SW480 (cell line): ENCODE results near the gene CCNE1.
"Not testable (repeated sequence)": the region's sequence is repeated elsewhere in the genome, so short reads cannot be mapped to it uniquely, and the experiment has no call there.

Experiments
- DNase-seq: peaks from one replicate; pipeline ENCODE4 v3.0.0-alpha.2; 2016; ENCODE audit warnings: low spot score

CCNE1 gene

DNA sequence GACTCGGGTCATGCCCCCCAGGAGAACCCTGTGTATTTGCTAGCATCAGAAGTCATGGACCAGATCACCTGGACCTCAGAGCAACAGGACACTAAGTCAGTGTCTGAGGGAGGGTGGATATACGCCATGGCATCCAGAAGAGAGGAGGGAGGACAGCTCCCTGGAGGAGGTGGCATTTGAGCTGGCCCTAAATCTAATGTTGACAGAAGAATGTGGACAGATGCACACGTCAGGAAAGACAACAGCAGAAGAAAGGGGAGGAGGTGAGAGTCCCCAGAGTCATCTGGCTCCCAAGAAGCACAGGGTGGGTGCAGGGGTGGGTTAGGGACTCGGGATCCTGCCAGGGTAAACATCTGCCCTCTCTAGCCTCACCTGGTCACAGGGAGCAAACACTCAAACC is 24.5 kb upstream of the CCNE1 start:
- DNase-seq = no peak

DNA sequence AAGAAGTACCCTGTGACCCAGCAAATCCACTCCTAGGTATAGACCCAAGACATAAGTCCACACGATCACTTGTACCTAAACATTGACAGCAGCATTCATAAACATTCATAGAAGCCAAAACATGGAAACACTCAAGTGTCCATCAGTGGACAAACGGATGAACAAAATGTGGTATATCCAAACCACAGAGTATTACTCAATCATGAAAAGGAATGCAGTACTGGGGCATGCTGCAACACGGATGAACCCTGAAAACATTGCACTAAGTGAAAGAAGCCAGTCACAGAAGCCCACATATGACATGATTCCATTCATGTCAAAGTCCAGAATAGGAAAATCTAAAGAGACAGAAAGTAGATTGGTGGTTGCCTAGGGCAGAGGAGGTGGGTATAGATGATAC is 22.8 kb upstream of the CCNE1 start:
- DNase-seq = no peak

DNA sequence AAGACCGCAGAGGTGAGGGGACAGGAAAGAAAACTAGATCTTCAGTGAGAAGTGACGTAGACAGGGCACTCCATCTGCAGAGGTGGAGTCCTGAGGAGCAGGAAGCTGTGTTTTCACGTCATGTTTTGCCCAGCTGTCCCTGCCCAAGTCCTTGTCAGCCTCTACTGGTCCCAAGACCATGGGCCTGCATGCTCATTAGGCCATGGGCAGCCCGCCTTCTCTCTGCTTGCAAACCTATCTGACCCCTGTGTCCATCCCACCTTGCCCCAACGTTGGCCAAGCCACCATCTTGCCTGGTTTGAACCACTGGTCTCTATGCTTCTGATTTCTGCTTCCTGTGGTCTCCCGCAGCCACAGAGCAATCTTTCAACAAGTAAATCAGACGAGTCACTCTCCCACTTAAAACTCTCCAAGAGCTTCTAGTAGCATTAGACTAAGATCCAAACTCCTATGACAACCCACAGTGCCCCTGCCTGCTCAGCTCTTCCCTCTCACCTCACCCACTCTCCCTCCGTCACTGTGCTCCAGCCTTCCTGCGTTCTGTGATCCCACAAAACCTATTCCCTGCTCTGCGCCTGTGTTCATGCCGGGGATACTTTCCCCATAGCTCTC is 18.6 kb upstream of the CCNE1 start:
- no peak for DNase-seq

DNA sequence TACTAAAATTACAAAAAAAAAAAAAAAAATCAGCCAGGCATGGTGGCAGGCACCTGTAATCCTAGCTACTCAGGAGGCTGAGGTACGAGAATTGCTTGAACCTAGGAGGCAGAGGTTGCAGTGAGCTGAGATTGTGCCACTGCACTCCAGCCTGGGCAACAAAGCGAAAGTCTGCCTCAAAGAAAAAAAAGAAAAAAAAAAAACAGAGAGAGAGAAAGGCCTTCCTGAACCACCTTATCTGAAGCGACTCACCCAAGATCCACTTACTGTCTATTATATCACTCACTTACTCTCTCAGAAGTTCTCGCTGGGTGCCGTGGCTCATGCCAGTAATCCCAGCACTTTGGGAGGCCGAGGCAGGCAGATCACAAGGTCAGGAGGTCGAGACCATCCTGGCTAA is 17.3 kb upstream of the CCNE1 start:
- DNase-seq = not testable (repeated sequence)

DNA sequence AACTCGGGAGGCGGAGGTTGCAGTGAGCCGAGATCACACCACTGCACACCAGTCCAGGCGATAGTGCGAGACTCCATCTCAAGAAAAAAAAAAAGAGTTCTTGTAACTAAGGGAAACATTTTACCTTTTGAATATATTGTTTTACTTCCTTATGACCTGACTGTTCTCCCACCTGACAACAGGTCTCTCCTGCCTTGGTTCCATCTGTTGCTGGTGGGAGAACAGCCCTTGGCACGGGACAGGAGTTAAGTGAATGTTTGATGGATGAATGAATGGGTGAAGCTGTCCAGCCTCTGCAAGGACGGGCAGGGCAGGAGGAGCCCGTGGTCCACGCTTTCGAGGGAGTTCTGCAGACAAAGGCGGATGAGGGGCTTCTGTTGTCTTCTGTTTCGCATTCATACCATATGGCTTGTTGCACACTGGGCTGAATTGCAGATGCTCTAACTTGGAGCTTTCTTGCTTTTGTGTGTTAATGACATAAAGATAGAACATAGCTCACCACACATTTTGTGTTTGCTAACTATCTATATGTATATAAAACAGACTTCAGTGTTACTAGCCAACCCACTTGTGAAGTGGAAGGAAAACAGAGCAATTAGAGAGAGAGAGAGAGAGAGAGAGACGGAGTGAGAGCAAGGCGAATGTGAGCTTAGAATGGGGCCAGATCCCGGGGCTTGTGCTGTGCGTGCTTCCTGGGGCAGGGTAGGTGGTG is 16.2 kb upstream of the CCNE1 start:
- no peak for DNase-seq

DNA sequence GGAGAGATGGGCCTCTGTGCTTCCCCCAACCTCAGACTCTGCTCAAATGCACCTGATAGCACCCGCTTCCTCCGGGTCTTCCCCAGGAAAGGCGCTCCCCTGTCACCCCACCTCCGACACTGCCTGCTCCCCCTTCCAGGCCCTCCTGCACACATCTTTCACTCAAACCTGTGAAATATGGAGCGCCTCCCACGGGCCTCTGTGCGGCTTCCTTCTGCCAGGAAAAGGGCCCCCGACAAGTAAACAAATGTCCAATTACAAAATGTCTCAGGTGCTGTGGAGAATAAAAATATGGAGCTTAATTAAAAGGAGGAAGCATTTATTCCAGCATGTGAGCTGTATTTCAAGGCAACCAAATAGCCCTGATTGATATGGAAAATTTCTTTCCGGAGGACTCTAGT is 15.6 kb upstream of the CCNE1 start:
- no peak for DNase-seq

DNA sequence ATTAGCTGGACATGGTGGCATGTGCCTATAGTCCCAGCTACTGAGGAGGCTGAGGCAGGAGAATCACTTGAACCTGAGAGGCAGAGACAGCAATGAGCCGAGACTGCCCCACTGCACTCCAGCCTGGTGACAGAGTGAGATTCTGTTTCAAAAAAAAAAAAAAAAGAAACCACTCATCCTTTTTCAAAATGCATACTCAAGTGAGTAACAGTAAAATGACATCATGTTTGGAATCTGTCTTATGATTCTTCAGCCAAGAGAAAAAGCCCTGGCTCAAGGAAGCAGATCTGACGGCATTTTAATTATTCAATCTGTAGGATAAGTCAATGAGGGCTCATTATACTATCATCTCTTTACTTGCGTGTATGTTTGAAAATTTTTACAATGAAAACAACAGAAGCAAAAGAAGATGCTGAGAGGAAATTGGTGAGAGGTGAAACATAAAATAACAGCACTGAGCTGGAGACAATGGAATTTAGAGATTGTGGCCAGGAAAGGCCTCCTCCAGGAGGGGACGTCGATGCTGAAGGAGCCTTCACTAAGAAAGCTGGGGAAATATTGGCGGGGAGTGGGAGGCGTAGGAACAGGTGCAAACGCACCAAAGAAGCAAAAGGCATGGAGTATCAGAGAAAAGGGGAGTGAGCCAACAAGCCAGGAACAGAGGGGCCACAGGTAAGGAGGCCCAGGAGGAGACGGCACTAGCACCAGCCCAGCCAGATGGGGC is 12.9 kb upstream of the CCNE1 start:
- DNase-seq = no peak

DNA sequence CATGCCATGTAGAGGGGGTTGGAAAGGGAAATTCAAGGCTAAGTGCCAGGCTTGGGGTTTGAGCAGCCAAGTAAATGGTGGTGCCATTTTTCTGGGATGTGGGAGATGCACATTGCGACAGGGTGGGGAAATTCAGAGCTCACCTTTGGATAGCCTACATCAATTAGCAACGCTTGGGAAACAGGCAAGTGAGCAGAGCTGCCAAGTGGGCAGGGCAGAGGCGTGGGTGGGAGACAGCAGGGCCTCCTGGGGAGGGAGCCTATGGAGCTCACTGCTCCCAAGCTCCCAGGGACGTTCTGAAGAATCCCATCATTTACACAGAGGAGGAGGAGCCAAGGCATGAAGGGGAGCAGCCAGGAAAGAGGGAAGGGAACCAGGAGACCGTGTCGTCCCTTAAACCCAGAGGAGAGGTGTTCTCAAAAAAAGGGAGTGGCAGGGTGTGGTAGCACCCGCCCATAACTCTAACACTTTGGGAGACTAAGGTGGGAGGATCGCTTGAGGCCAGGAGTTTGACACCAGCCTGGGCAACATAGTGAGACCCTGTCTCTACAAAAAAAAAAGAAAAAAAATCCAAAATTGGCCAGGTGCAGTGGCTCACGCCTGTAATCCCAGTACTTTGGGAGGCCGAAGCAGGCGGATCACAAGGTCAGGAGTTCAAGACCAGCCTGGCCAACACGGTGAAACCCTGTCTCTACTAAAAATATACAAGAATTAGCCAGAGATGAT is 11.5 kb upstream of the CCNE1 start:
- no peak for DNase-seq

DNA sequence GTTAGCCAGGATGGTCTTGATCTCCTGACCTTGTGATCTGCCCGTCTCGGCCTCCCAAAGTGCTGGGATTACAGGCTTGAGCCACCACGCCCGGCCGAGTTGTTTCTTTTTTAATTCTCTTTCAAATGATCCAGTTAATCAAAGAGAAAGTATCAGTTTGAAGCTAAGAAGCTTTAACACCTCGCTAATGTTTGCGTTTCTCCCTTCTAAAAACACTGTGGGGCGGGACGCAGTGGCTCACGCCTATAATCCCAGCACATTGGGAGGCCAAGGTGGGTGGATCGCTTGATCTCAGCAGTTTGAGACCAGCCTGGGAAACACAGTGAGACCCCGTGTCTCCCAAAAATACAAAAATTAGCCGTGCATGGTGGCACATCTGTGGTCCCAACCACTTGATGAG is 7.8 kb upstream of the CCNE1 start:
- not testable (repeated sequence) for DNase-seq

DNA sequence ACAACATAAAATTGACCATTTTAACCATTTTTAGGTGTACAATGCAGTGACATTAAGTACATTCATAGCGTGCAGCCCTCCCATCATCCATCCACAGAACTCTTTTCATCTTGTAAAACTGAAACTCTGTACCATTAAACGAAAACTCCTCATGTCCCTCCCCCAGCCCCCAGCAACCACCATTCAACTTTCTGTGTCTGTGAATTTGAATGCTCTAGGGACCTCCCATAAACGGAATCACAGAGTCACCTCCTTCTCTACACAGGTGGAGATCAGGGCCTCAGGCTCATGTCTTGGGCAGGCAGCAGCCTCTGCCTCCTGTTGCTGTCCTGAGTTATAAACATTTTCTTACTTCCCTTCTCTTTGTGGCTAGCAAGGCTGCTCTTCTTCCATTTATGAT is 7.3 kb upstream of the CCNE1 start:
- no peak for DNase-seq

DNA sequence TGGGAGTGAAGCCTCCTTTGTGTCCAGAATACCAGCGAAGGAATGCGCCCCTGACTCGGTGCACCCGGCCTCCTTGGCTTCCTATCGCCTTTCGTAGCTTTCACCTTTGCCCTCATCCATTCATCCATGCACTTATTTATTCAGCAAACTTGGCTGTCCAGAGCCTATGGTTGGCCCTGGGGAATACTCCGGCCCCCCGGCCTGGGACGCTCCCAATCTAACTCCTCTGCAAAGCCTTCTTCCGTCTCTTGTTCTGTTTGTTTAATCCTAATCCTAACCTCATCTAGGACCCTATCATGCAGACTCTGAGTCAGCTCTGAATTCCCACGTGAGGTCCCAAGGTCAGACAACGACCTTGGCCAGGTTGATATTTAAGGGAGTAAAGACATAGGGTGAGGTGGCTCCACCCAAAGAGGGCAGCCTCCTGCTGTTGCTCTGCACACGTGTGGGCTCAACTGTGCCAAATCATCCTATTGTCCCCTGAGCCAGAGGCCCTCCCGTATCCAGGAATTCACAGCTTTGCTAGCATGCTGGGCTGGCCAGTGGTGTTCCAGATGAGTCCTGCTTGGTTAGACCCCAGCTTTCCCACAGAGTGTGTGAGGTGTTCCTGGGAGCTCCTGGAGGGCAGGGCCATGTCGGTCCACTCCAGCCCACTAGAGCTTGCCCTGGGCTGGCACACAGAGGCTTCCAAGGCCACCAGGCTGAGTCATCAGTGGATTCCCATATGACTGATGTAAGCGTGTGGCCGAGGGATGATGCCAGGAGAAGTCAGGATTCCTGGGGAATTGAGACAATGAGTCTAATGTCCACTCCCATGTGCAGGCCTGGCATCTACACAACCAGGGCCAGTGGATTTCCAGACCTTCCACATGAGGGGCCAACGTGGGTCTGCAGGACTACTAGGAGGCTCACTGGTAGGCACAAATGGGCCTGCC is 6.5 kb upstream of the CCNE1 start:
- DNase-seq = peak; percentile 42

DNA sequence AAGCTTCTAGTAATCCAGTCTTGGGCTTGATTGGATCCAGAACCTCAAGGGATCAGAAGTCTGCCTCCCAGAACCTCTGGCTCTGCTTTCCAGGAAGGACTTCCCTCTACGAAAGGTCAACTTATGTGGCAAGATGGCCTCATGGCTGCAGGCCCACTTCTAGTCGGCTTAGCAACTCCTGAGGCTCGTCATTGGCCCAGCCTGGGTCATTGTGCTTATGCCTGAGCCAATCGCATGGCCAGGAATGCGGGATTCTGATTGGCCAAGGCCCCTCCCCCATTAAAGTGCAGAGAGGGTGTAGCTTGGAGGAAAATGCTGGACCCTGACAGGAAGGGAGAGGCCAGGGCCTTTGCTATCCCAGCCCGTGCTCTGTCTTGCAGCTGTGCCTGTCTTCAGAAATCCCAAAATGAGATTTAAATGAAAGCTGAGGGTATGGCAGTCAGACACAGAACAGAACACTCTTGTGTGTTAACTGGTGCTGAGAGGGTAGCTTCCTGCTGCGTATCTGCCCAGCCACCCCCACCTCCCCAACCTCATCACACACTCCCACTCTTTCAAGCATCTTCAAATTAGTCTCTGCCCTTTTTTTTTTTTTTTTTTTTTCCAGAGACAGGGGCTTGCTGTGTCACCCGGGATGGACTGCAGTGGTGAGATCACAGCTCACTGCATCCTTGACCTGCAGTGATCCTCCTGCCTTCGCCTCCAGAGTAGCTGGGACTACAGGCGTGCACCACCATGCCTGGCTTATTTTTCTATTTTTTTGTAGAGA is 5.5 kb upstream of the CCNE1 start:
- DNase-seq = no peak

DNA sequence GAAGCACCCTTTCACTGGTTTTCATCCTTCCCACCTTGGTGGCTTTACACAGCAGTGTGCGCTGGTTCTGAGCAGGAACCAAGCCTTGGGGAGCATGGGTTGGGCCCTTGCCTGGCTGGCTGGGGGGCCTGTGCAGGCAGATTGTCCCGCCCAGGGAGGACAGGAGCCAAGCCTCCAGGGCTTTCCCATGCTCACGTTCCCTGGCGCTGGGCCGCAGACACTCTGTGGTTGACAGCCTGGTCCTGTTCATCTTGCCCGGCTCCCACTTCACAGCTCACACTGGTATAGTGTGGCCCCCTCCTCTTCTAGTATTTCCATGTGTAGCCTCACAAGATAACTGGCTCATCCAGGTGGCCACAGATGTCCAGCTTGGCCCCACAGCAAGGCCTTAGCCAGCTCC is 4.6 kb upstream of the CCNE1 start:
- no peak for DNase-seq

DNA sequence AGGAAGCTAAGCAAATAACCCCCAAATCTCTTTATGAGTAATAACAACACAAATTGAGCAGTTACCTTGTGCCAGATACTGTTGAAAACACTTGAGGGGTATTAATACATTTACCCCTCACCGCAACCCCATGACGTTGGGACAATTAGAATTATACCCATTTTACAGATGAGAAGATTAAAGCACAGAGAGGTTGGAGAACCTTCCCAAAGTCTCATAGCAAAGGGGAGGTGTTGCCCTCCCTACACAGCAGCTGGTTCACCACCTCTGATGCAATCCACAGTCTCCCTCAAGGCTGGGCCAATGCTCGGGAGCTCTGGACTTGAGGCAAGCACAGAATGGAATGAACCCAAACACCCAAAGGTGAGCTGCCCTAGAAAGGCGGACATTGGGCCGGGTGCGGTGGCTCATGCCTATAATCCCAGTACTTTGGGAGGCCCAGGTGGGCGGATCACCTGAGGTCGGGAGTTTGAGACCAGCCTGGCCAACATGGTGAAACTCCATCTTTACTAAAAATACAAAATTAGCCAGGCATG is 3.9 kb upstream of the CCNE1 start:
- DNase-seq = no peak

DNA sequence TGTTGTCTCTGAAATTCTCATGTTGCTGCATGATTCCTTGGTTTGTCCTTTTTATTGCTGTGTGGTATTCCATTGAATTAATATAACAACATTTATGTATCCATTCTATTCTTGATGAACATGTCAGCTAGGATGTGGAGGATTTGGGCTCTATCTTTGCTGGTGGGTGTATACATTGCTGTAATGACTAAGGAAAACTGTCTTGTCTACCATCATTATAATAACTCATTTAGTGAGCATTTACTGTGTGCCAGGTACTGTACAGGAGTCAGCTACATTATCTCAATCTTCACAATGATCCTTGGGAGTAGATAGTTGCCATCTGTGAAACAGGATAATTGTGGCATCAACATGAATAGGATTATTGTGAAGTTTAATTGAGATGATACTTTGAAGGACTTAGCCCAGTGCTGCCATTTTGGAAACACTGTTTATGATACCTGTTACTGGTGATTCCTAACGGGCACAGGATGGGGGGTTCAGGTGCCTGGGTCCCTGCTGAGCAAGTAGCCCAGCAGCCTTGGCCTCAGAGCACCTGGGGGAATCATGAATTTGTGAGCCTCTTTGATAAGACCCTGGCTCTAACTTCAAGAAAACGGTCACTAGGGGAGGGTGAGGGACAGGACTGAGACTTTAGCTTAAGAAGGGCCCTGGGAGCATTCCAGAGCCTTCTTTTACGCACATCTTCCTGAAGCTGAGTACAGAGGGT is 1.8 kb upstream of the CCNE1 start:
- DNase-seq = no peak

DNA sequence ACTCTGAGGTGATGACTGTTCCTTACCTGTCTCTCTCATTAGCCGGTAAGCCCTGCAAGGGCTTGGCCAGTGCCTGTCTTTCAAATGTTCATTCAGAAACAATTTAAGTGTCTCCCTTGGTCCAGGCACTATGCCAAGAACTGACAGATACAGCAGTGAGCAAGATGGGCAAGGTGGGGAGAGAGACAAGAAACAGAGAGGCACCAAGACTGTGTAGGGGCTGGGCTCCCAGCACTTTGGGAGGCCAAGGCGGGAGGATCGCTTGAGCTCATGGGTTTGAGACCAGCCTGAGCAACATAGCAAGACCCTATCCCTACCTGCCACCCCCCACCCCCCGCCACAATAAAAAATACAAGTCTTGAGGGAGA is 1.3 kb upstream of the CCNE1 start:
- no peak for DNase-seq

DNA sequence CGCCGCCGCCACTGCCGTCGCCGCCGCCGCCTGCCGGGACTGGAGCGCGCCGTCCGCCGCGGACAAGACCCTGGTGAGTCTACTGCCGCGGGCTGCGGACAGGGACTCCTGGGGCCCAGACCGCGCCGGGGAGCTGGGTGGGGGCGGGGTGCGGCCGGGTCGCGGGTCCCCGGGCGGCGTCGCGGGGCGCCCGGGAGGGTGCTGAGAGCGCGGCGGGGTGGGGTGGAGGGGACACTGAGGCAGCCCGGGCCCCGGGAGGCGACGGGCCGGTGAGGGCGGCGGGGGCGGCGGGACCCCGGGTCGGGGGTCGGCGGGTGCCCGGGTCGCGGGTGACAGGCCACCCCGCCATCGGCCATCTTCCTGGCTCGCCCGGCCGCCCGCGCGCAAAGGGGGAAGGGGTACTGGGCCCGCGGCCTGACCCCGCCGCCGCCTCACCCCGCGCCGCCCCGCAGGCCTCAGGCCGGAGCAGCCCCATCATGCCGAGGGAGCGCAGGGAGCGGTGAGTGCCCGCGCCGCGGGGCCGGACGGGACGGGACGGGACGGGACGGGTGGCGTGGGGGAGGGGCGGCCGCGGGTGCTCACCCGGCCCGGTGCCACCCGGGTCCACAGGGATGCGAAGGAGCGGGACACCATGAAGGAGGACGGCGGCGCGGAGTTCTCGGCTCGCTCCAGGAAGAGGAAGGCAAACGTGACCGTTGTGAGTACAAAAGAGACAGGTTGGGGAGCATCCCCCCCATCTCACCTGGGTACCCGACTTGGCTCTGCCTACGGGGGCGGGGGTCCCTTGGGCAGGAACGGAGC is 489 bp downstream of the CCNE1 start:
- DNase-seq = no peak

DNA sequence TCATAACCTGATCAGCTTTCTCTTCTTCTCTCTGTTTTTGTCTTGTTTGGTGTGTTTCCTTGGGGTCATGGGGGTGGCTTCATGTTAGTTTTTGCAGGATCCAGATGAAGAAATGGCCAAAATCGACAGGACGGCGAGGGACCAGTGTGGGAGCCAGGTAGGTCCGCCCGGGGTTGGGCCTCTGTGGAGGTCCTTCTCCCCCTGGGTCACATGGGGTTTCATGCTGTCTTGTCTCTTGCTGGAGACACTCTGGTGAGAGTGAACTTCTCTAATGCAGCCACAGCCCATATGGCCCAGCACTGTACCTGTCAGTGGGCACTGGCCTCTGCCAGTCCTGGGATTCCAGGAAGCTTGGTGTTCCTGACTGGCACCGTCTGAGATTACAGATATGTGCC is 1.1 kb downstream of the CCNE1 start:
- DNase-seq = no peak

DNA sequence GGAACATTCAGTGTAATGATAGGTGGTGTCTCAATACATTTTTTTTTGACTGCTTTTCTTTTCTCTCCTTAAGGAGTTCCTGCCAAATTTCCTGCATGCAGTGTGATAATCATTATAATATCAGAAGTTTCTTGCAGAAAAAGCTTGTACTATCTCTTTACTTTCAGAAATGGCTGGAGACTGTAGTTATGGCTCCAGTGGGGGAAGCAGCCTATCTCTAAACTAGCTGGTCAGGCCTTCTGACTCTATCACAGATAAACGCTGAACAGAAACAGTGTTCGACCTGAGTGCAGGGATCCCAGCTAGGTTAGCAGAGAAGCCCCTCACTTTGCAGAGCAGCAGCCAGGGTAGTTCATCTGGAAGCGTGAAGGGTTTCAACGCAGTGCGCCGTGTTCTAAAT is 1.9 kb downstream of the CCNE1 start:
- DNase-seq = no peak
